IMR-90 (cell line): Measurements from ENCODE around the gene HEPHL1. TPM values are rescaled to one million over a fixed set of nuclear protein-coding genes. Genes with fewer than 3 reads are reported as not detected.

ENCODE experiments used
- ATAC-seq: fragments of 200-7000 bp; cut with Tn5 transposase; 2 replicates; pipeline ENCODE4 v1.9.1; 2020; ENCODE audit warnings: low read depth, mild to moderate bottlenecking, moderate library complexity
- BruUV-seq: library from RNA; stranded (reverse); fragments of 400-500 nt; replicated peaks from 2 replicates; lab custom pipeline; 2021; lab: Mats Ljungman, UMichigan
- CTCF ChIA-PET: fragments of 300-600 bp; formaldehyde crosslinking; extraction: SDS; loops from one replicate; lab custom pipeline; 2021; ENCODE audit warnings: antibody characterized with exemption; lab: Yijun Ruan, JAX
- POLR2A ChIA-PET: fragments of 300-600 bp; sonication (Branson Sonifier 250); formaldehyde crosslinking; loops from one replicate; lab custom pipeline; 2022; ENCODE audit warnings: antibody characterized with exemption; ENCODE audit not compliant: unreplicated experiment; lab: Charles Lee
- DNase-seq: peaks from one replicate; pipeline ENCODE4 v3.0.0; 2013
- H2AFZ ChIP-seq: replicated peaks from 2 replicates; pipeline ENCODE3; 2013; ENCODE audit warnings: low read length, mild to moderate bottlenecking; ENCODE audit not compliant: poor library complexity
- H2AK5ac ChIP-seq: 2 replicates; pipeline ENCODE4 v1.6.1; 2013; ENCODE audit warnings: low read depth, low read length, inconsistent platforms
- H2AK9ac ChIP-seq: replicated peaks from 2 replicates; pipeline ENCODE3; 2013; ENCODE audit warnings: mild to moderate bottlenecking, low read depth, low read length, moderate library complexity; ENCODE audit not compliant: poor library complexity
- H2BK120ac ChIP-seq: 2 replicates; pipeline ENCODE4 v1.6.1; 2013; ENCODE audit warnings: low read depth, low read length, inconsistent platforms
- H2BK15ac ChIP-seq: 3 replicates; pipeline ENCODE4 v1.6.1; 2013; ENCODE audit warnings: low read depth, low read length, inconsistent platforms
- H2BK20ac ChIP-seq: 2 replicates; pipeline ENCODE4 v1.6.1; 2013; ENCODE audit warnings: low read depth, mild to moderate bottlenecking, inconsistent platforms, low read length, moderate library complexity
- H2BK5ac ChIP-seq: 2 replicates; pipeline ENCODE4 v1.6.1; 2013; ENCODE audit warnings: mild to moderate bottlenecking, low read depth, low read length, inconsistent platforms; ENCODE audit not compliant: poor library complexity, severe bottlenecking
- H3K14ac ChIP-seq: replicated peaks from 2 replicates; pipeline ENCODE4 v1.6.1; 2013; ENCODE audit warnings: low read depth, low read length, inconsistent platforms
- H3K18ac ChIP-seq: 2 replicates; pipeline ENCODE4 v1.6.1; 2013; ENCODE audit warnings: low read depth, low read length, control low read depth
- H3K23ac ChIP-seq: 2 replicates; pipeline ENCODE4 v1.6.1; 2013; ENCODE audit warnings: low read depth, low read length, inconsistent platforms
- H3K27ac ChIP-seq: 2 replicates; pipeline ENCODE4 v1.5.1; 2013; ENCODE audit warnings: mild to moderate bottlenecking, control low read depth, low read length; ENCODE audit not compliant: insufficient read depth
- H3K27me3 ChIP-seq: 2 replicates; pipeline ENCODE4 v1.6.1; 2013; ENCODE audit warnings: low read length; ENCODE audit not compliant: control insufficient read depth, insufficient read depth
- H3K36me3 ChIP-seq: 2 replicates; pipeline ENCODE4 v1.6.1; 2013; ENCODE audit warnings: low read length, mixed read lengths; ENCODE audit not compliant: control insufficient read depth, insufficient read depth
- H3K4ac ChIP-seq: 2 replicates; pipeline ENCODE4 v1.6.1; 2013; ENCODE audit warnings: low read depth, low read length, inconsistent platforms
- H3K4me1 ChIP-seq: 2 replicates; pipeline ENCODE4 v1.6.1; 2013; ENCODE audit warnings: low read length, mixed read lengths; ENCODE audit not compliant: control insufficient read depth, insufficient read depth
- H3K4me2 ChIP-seq: 2 replicates; pipeline ENCODE4 v1.6.1; 2013; ENCODE audit warnings: low read depth, mild to moderate bottlenecking, control low read depth, low read length, moderate library complexity
- H3K4me3 ChIP-seq: 2 replicates; pipeline ENCODE4 v1.5.1; 2013; ENCODE audit warnings: low read depth, mild to moderate bottlenecking, control low read depth, low read length, moderate library complexity; ENCODE audit not compliant: insufficient read depth
- H3K56ac ChIP-seq: 2 replicates; pipeline ENCODE4 v1.6.1; 2013; ENCODE audit warnings: low read length, inconsistent platforms; ENCODE audit not compliant: insufficient read depth; ENCODE audit errors: extremely low read depth
- H3K79me1 ChIP-seq, 2 experiments: 2 replicates each; pipeline ENCODE4 v1.6.1; 2013; ENCODE audit warnings: low read length in 2 of 2, inconsistent platforms in 1 of 2, low read depth in 1 of 2
- H3K9ac ChIP-seq: 2 replicates; pipeline ENCODE4 v1.6.1; 2013; ENCODE audit warnings: low read depth, low read length, control low read depth
- H3K9me1 ChIP-seq: 2 replicates; pipeline ENCODE4 v1.6.1; 2013; ENCODE audit warnings: low read length, inconsistent platforms; ENCODE audit not compliant: insufficient read depth
- H3K9me3 ChIP-seq: 2 replicates; pipeline ENCODE4 v1.6.1; 2013; ENCODE audit warnings: low read length; ENCODE audit not compliant: control insufficient read depth, insufficient read depth
- H4K20me1 ChIP-seq: 2 replicates; pipeline ENCODE4 v1.6.1; 2013; ENCODE audit warnings: low read length, inconsistent platforms; ENCODE audit not compliant: insufficient read depth
- H4K5ac ChIP-seq: 2 replicates; pipeline ENCODE4 v1.6.1; 2013; ENCODE audit warnings: mild to moderate bottlenecking, low read depth, low read length, control low read depth
- H4K8ac ChIP-seq, 2 experiments: 2 replicates each; pipeline ENCODE4 v1.6.1; 2013; ENCODE audit warnings: low read depth in 2 of 2, low read length in 2 of 2, control low read depth in 1 of 2, inconsistent platforms in 1 of 2
- H4K91ac ChIP-seq: 2 replicates; pipeline ENCODE4 v1.6.1; 2013; ENCODE audit warnings: low read depth, low read length, inconsistent platforms; ENCODE audit not compliant: insufficient read depth
- CEBPB ChIP-seq: IDR thresholded peaks from 2 replicates; pipeline ENCODE4 v1.6.1; 2012; ENCODE audit warnings: low read depth, low read length, improper control_type of control experiment
- FOS ChIP-seq: fragments of 150-350 bp; IDR thresholded peaks from 2 replicates; pipeline ENCODE4 v1.6.1; 2016; ENCODE audit warnings: low read depth, low read length
- MAFK ChIP-seq: IDR thresholded peaks from 2 replicates; pipeline ENCODE4 v1.6.1; 2012; ENCODE audit warnings: low read depth, low read length, improper control_type of control experiment
- MAZ ChIP-seq: IDR thresholded peaks from 2 replicates; pipeline ENCODE4 v1.6.1; 2012; ENCODE audit warnings: low read depth, mild to moderate bottlenecking, low read length, improper control_type of control experiment, moderate library complexity, borderline replicate concordance
- POLR2A ChIP-seq: IDR thresholded peaks from 2 replicates; pipeline ENCODE4 v1.6.1; 2012; ENCODE audit warnings: mild to moderate bottlenecking, low read depth, low read length
- RCOR1 ChIP-seq: IDR thresholded peaks from 2 replicates; pipeline ENCODE4 v1.6.1; 2012; ENCODE audit warnings: mild to moderate bottlenecking, low read length, improper control_type of control experiment; ENCODE audit not compliant: insufficient replicate concordance
- RFX5 ChIP-seq: IDR thresholded peaks from 2 replicates; pipeline ENCODE4 v1.8.0; 2012; ENCODE audit warnings: low read depth, mild to moderate bottlenecking, low read length, moderate library complexity
- SMC3 ChIP-seq: fragments of 150-350 bp; IDR thresholded peaks from 2 replicates; pipeline ENCODE4 v1.6.1; 2016; ENCODE audit warnings: low read depth, mild to moderate bottlenecking, antibody characterized with exemption, low read length, moderate library complexity
- WGBS, 2 experiments: methylation state at CpG; one replicate each; pipeline versions ENCODE4 v1.1.5 to v1.1.7; 2013; ENCODE audit warnings: missing lambda C conversion rate in 2 of 2; ENCODE audit not compliant: insufficient read length in 1 of 2; ENCODE audit errors: extremely low coverage in 2 of 2; 5-methylcytosine and 5-hydroxymethylcytosine counted together
- dilution Hi-C: fragments of 300-500 bp; cut with HindIII; formaldehyde crosslinking; loops from one replicate; pipeline ENCODE4 v1.14.3; 2018; ENCODE audit warnings: low sequenced_read_pairs; ENCODE audit not compliant: unreplicated experiment
- in situ Hi-C: fragments of 300-500 bp; cut with MboI; formaldehyde crosslinking; loops from 3 replicates; pipeline ENCODE4 v1.14.3; 2019; ENCODE audit warnings: low sequenced_read_pairs, inconsistent platforms, mixed read lengths
- intact Hi-C: fragments of 100-400 bp; cut with micrococcal nuclease; formaldehyde crosslinking; loops from 2 replicates; pipeline ENCODE4 v1.10.0; 2022
- polyA plus RNA-seq, 3 experiments: library from polyadenylated mRNA; depleted of rRNA; stranded (reverse); fragments of >200 nt; gene quantifications; 2 replicates each; pipeline ENCODE4 v1.2.3, GENCODE V29; 2012; ENCODE audit warnings: low replicate concordance in 1 of 3
- total RNA-seq: library from RNA; depleted of rRNA; stranded (reverse); fragments of >200 nt; gene quantifications from 2 replicates; pipeline ENCODE4 v1.2.3, GENCODE V29; 2012
- TF ChIP-seq, protein P1 (sequence below): fragments of 150-350 bp; IDR thresholded peaks from 2 replicates; pipeline ENCODE4 v1.6.1; 2016; ENCODE audit warnings: low read depth, mild to moderate bottlenecking, low read length, moderate library complexity, borderline replicate concordance
- TF ChIP-seq, protein P2 (sequence below): fragments of 150-350 bp; IDR thresholded peaks from 2 replicates; pipeline ENCODE4 v1.6.1; 2017; ENCODE audit warnings: mild to moderate bottlenecking, antibody characterized with exemption, low read length, low read depth
- TF ChIP-seq, protein P3 (sequence below): conservative IDR thresholded peaks from 2 replicates; pipeline ENCODE4 v1.5.1; 2012; ENCODE audit warnings: mild to moderate bottlenecking, low read depth, low read length, improper control_type of control experiment

HEPHL1 gene
- total and polyA plus RNA-seq, 2 of the 4 experiments (the other 2 are of a cell fraction) = under 0.01 to 0.02 TPM

DNA sequence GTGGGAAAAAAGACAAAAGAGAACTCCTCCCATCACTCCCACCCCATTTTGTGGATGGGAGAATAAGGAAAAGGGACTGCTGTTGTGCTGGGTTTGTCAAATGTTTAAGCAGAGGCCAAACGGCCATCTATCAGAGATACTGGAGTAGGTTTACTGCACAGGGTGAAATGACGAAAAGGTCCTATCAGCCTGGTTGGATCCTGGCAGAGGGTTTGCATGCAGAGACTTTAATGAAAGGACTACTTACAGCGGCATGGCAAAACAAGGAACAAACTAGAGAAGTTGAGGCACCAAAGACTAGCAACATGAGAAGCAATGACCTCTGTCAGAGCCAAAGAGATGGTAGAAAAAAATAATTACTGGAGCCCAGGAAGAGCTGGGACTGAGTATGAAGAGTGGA lies 32.2 kb upstream of the HEPHL1 start:
- H3K14ac ChIP-seq = no peak overlapping the region
- H2AK5ac ChIP-seq = no peak overlapping the region
- H2AK9ac ChIP-seq = no peak overlapping the region
- no TSS peak for BruUV-seq
- no peaks in the 10 kb centered on the region for H3K36me3 ChIP-seq
- no peak overlapping the region for H3K56ac ChIP-seq
- H2AFZ ChIP-seq = no peak overlapping the region
- H4K5ac ChIP-seq = no peak overlapping the region
- no peak for DNase-seq
- no peak overlapping the region for H3K27ac ChIP-seq
- in situ Hi-C loops (no loop called here), dilution Hi-C loops (no loop called here), intact Hi-C loops (no loop called here)
- no peak overlapping the region for H2BK15ac ChIP-seq
- no peaks in the 10 kb centered on the region for H3K79me1 ChIP-seq
- no peaks in the 10 kb centered on the region for H4K20me1 ChIP-seq
- no CpG with 5 or more reads among the region's 3 CpGs for WGBS, 2 experiments
- H2BK120ac ChIP-seq = no peak overlapping the region
- ATAC-seq = no peak
- H2BK20ac ChIP-seq = no peak overlapping the region
- peaks cover 5% of the 10 kb centered on the region for H3K4me1 ChIP-seq
- no peak overlapping the region for H4K91ac ChIP-seq
- TF ChIP-seq RCOR1 = no peak
- TF ChIP-seq, protein P1, sequence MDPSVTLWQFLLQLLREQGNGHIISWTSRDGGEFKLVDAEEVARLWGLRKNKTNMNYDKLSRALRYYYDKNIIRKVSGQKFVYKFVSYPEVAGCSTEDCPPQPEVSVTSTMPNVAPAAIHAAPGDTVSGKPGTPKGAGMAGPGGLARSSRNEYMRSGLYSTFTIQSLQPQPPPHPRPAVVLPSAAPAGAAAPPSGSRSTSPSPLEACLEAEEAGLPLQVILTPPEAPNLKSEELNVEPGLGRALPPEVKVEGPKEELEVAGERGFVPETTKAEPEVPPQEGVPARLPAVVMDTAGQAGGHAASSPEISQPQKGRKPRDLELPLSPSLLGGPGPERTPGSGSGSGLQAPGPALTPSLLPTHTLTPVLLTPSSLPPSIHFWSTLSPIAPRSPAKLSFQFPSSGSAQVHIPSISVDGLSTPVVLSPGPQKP = no peak
- no peak for TF ChIP-seq CEBPB
- TF ChIP-seq, protein P2, sequence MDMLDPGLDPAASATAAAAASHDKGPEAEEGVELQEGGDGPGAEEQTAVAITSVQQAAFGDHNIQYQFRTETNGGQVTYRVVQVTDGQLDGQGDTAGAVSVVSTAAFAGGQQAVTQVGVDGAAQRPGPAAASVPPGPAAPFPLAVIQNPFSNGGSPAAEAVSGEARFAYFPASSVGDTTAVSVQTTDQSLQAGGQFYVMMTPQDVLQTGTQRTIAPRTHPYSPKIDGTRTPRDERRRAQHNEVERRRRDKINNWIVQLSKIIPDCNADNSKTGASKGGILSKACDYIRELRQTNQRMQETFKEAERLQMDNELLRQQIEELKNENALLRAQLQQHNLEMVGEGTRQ = no peak
- no peak for TF ChIP-seq SMC3
- no peak for TF ChIP-seq MAFK
- no peak for TF ChIP-seq FOS
- no peak for TF ChIP-seq POLR2A
- TF ChIP-seq, protein P3, sequence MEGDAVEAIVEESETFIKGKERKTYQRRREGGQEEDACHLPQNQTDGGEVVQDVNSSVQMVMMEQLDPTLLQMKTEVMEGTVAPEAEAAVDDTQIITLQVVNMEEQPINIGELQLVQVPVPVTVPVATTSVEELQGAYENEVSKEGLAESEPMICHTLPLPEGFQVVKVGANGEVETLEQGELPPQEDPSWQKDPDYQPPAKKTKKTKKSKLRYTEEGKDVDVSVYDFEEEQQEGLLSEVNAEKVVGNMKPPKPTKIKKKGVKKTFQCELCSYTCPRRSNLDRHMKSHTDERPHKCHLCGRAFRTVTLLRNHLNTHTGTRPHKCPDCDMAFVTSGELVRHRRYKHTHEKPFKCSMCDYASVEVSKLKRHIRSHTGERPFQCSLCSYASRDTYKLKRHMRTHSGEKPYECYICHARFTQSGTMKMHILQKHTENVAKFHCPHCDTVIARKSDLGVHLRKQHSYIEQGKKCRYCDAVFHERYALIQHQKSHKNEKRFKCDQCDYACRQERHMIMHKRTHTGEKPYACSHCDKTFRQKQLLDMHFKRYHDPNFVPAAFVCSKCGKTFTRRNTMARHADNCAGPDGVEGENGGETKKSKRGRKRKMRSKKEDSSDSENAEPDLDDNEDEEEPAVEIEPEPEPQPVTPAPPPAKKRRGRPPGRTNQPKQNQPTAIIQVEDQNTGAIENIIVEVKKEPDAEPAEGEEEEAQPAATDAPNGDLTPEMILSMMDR = no peak
- no peak for TF ChIP-seq RFX5
- TF ChIP-seq MAZ = no peak
- peaks cover 3% of the 10 kb centered on the region; the same call in 1 of the 2 replicates for H3K27me3 ChIP-seq
- H3K4me2 ChIP-seq = no peak overlapping the region
- POLR2A ChIA-PET = no interaction called here
- H2BK5ac ChIP-seq = no peak overlapping the region
- no peak overlapping the region for H3K4me3 ChIP-seq
- peaks cover 3% of the 10 kb centered on the region for H3K9me3 ChIP-seq
- no peak overlapping the region for H3K4ac ChIP-seq
- H3K9me1 ChIP-seq = no peaks in the 10 kb centered on the region
- no peak overlapping the region for H3K9ac ChIP-seq
- no peak overlapping the region for H4K8ac ChIP-seq
- no peak overlapping the region for H3K23ac ChIP-seq
- CTCF ChIA-PET = interaction anchor here (0.6 kb wide), 1 partner anchor 114 kb away, joined by 3 read pairs; no protein-coding TSS in a partner anchor
- H3K18ac ChIP-seq = no peak overlapping the region
